NCI-H446 (cell line): ENCODE results near the gene JPT1.
"Not testable (repeated sequence)": the region's sequence is repeated elsewhere in the genome, so short reads cannot be mapped to it uniquely, and the experiment has no call there.

Experiments used
- DNase-seq, 2 experiments: peaks; one replicate each; lab custom pipeline; 2025; lab: John Stamatoyannopoulos, UW

JPT1 gene

GRCh38 chr17:75130059-75130631 lies 24.2 kb downstream of the JPT1 start:
- DNase-seq, result no peak

GRCh38 chr17:75129576-75129975 lies 24.7 kb downstream of the JPT1 start:
- DNase-seq, result no peak

GRCh38 chr17:75128694-75129505 lies 25.4 kb downstream of the JPT1 start:
- no peak for DNase-seq

GRCh38 chr17:75127936-75128335 lies 26.4 kb downstream of the JPT1 start:
- not testable (repeated sequence) for DNase-seq

GRCh38 chr17:75126954-75127353 lies 27.4 kb downstream of the JPT1 start:
- DNase-seq, result no peak

- DNase-seq, result no peak
These were observed 28.3 kb downstream of the JPT1 start for GRCh38 chr17:75125984-75126383.

- no peak for DNase-seq
These were observed 29.5 kb downstream of the JPT1 start for GRCh38 chr17:75124819-75125162.

GRCh38 chr17:75124041-75124818 lies 30.1 kb downstream of the JPT1 start:
- DNase-seq, result no peak

- DNase-seq, result no peak
These were observed 36.0 kb downstream of the JPT1 start for GRCh38 chr17:75118307-75118706.

GRCh38 chr17:75116737-75117136 lies 37.6 kb downstream of the JPT1 start:
- no peak for DNase-seq

- DNase-seq, result peak in 1 of 2 experiments; percentile 40
These were observed 38.8 kb downstream of the JPT1 start for GRCh38 chr17:75115555-75115954.

GRCh38 chr17:75114552-75115314 lies 39.6 kb downstream of the JPT1 start:
- DNase-seq, result no peak

GRCh38 chr17:75113798-75114551 lies 40.3 kb downstream of the JPT1 start:
- DNase-seq, result peak; percentile 89 to 91

- DNase-seq, result no peak
These were observed 42.5 kb downstream of the JPT1 start for GRCh38 chr17:75111777-75112335.

GRCh38 chr17:75110234-75110937 lies 43.9 kb downstream of the JPT1 start:
- no peak for DNase-seq

GRCh38 chr17:75109407-75110233 lies 44.7 kb downstream of the JPT1 start, which contains the start of gene ARMC7:
ARMC7 (plus strand) TSS chr17:75109969; CDS start chr17:75110289, 320 bp downstream.
- peak; percentile 63 to 92 for DNase-seq

- no peak for DNase-seq
These were observed 45.3 kb downstream of the JPT1 start for GRCh38 chr17:75109046-75109406.

GRCh38 chr17:75108193-75108592 lies 46.1 kb downstream of the JPT1 start:
- no peak for DNase-seq
